HCT116 (cell line): ENCODE measurements around the gene MYH1. TPM values are rescaled to one million over a fixed set of nuclear protein-coding genes. Genes with fewer than 3 reads are reported as not detected.

Source experiments
- ATAC-seq: fragments of 200-7000 bp; cut with Tn5 transposase; 2 replicates; pipeline ENCODE4 v1.9.1; 2020; ENCODE audit warnings: mild to moderate bottlenecking, moderate library complexity
- BruUV-seq: library from RNA; stranded (reverse); fragments of 400-500 nt; replicated peaks from 2 replicates; lab custom pipeline; 2021; lab: Mats Ljungman, UMichigan
- CTCF ChIA-PET: fragments of 300-600 bp; sonication (Branson Sonifier 250); formaldehyde crosslinking; loops from one replicate; lab custom pipeline; 2021; ENCODE audit warnings: antibody characterized with exemption; lab: Charles Lee
- POLR2A ChIA-PET: fragments of 300-600, 350-600 bp; sonication (Branson Sonifier 250); formaldehyde crosslinking; loops from one replicate; lab custom pipeline; 2021; ENCODE audit warnings: antibody characterized with exemption; lab: Charles Lee
- RAD21 ChIA-PET, 2 experiments: fragments of 300-600 bp; sonication (Branson Sonifier 250); formaldehyde crosslinking; loops; one replicate each; lab custom pipeline; 2023; ENCODE audit warnings: low total read pairs in 2 of 2; ENCODE audit not compliant: uncharacterized antibody in 2 of 2, unreplicated experiment in 2 of 2, low non-redundant PET in 1 of 2; lab: Charles Lee
- DNase-seq: peaks from one replicate; pipeline ENCODE4 v3.0.0-alpha.2; 2010; ENCODE audit warnings: low read depth, low spot score
- H2AFZ ChIP-seq: fragments of 200-600 bp; shearing (Covaris generic), sonication (generic); 2 replicates; pipeline ENCODE4 v1.6.1; 2017; ENCODE audit warnings: low read depth, mixed run types, mixed read lengths, antibody characterized with exemption, low read length; ENCODE audit not compliant: poor library complexity, severe bottlenecking
- H3K27ac ChIP-seq: 2 replicates; pipeline ENCODE4 v1.5.1; 2012; ENCODE audit warnings: low read depth, low read length
- H3K27me3 ChIP-seq: fragments of 200-600 bp; sonication (generic); 2 replicates; pipeline ENCODE4 v1.6.1; 2016; ENCODE audit warnings: mixed run types, low read length, mixed read lengths; ENCODE audit not compliant: insufficient read depth
- H3K36me3 ChIP-seq, 2 experiments: fragments of 200-500 bp in 1 of 2; fragments of 200-600 bp in 1 of 2; sonication (Bioruptor generic) in 1 of 2; sonication (generic) in 1 of 2; 2 replicates each; pipeline versions ENCODE4 v1.5.1 to v1.6.1; 2014 to 2016; ENCODE audit warnings: low read length in 2 of 2, inconsistent platforms in 1 of 2, mixed read lengths in 1 of 2, mixed run types in 1 of 2; ENCODE audit not compliant: insufficient read depth in 2 of 2, control insufficient read depth in 1 of 2
- H3K4me1 ChIP-seq, 2 experiments: fragments of 200-600 bp in 1 of 2; sonication (generic) in 1 of 2; 2 replicates each; pipeline versions ENCODE4 v1.5.1 to v1.6.1; 2012 to 2017; ENCODE audit warnings: low read length in 2 of 2, inconsistent platforms in 1 of 2, mild to moderate bottlenecking in 1 of 2, mixed read lengths in 1 of 2, mixed run types in 1 of 2, moderate library complexity in 1 of 2; ENCODE audit not compliant: insufficient read depth in 2 of 2, control insufficient read depth in 1 of 2
- H3K4me2 ChIP-seq: fragments of 200-600 bp; sonication (generic); 2 replicates; pipeline ENCODE4 v1.6.1; 2017; ENCODE audit warnings: mixed run types, low read length, mixed read lengths
- H3K4me3 ChIP-seq, 2 experiments: fragments of 200-600 bp in 1 of 2; sonication (generic) in 1 of 2; replicated peaks in 1 of 2; 2 replicates each; pipeline ENCODE4 v1.5.1; 2011 to 2016; ENCODE audit warnings: low read length in 2 of 2, control low read depth in 1 of 2, low read depth in 1 of 2, mild to moderate bottlenecking in 1 of 2, mixed read lengths in 1 of 2, mixed run types in 1 of 2
- H3K79me2 ChIP-seq: fragments of 200-600 bp; sonication (generic); 2 replicates; pipeline ENCODE4 v1.6.1; 2017; ENCODE audit warnings: mild to moderate bottlenecking, mixed run types, low read length, moderate library complexity, mixed read lengths; ENCODE audit not compliant: insufficient read depth
- H3K9ac ChIP-seq: fragments of 200-600 bp; sonication (generic); 2 replicates; pipeline ENCODE4 v1.6.1; 2016; ENCODE audit warnings: low read length, mixed read lengths
- H3K9me2 ChIP-seq: fragments of 200-600 bp; sonication (generic), shearing (Covaris generic); 2 replicates; pipeline ENCODE4 v1.6.1; 2017; ENCODE audit warnings: mixed run types, mild to moderate bottlenecking, moderate library complexity; ENCODE audit not compliant: insufficient read depth
- H3K9me3 ChIP-seq, 2 experiments: fragments of 200-500 bp in 1 of 2; fragments of 200-600 bp in 1 of 2; sonication (Bioruptor generic) in 1 of 2; sonication (generic) in 1 of 2; 2 replicates each; pipeline ENCODE4 v1.6.1; 2014 to 2017; ENCODE audit warnings: low read length in 2 of 2, mixed read lengths in 2 of 2, inconsistent platforms in 1 of 2, low read depth in 1 of 2, mild to moderate bottlenecking in 1 of 2, mixed run types in 1 of 2, moderate library complexity in 1 of 2; ENCODE audit not compliant: control insufficient read depth in 1 of 2, insufficient read depth in 1 of 2
- H4K20me1 ChIP-seq: fragments of 200-600 bp; sonication (generic), shearing (Covaris generic); 2 replicates; pipeline ENCODE4 v1.6.1; 2017; ENCODE audit warnings: mixed run types, mild to moderate bottlenecking, moderate library complexity; ENCODE audit not compliant: insufficient read depth
- ATF3 ChIP-seq: IDR thresholded peaks from 2 replicates; pipeline ENCODE4 v1.6.1; 2012
- CEBPB ChIP-seq: IDR thresholded peaks from 2 replicates; pipeline ENCODE4 v1.6.1; 2012; ENCODE audit warnings: low read depth
- CTCF ChIP-seq, 3 experiments: fragments of 200-600 bp in 1 of 3; sonication (generic) in 1 of 3; IDR thresholded peaks in 2 of 3; conservative IDR thresholded peaks in 1 of 3; 2 replicates each; pipeline ENCODE4 v1.5.1; 2012 to 2017; ENCODE audit warnings: low read depth in 2 of 3, low read length in 2 of 3, antibody characterized with exemption in 1 of 3, borderline replicate concordance in 1 of 3, control low read depth in 1 of 3, mild to moderate bottlenecking in 1 of 3, mixed read lengths in 1 of 3, mixed run types in 1 of 3, moderate library complexity in 1 of 3; ENCODE audit not compliant: insufficient read depth in 1 of 3
- ELF1 ChIP-seq: IDR thresholded peaks from 2 replicates; pipeline ENCODE4 v1.6.1; 2012; ENCODE audit warnings: low read depth, borderline replicate concordance
- FOSL1 ChIP-seq: IDR thresholded peaks from 2 replicates; pipeline ENCODE4 v1.6.1; 2012; ENCODE audit warnings: low read depth
- JUND ChIP-seq: IDR thresholded peaks from 2 replicates; pipeline ENCODE4 v1.6.1; 2012
- POLR2A ChIP-seq: IDR thresholded peaks from 2 replicates; pipeline ENCODE4 v1.7.0; 2011; ENCODE audit warnings: borderline replicate concordance; ENCODE audit not compliant: insufficient read depth, insufficient read length; ENCODE audit errors: extremely low read depth
- RAD21 ChIP-seq: IDR thresholded peaks from 2 replicates; pipeline ENCODE4 v1.6.1; 2012; ENCODE audit warnings: low read depth, mild to moderate bottlenecking
- REST ChIP-seq: IDR thresholded peaks from 2 replicates; pipeline ENCODE4 v1.6.1; 2012; ENCODE audit warnings: low read depth
- SIN3A ChIP-seq: IDR thresholded peaks from 2 replicates; pipeline ENCODE4 v1.6.1; 2012; ENCODE audit warnings: low read depth
- SP1 ChIP-seq: IDR thresholded peaks from 2 replicates; pipeline ENCODE4 v1.6.1; 2012; ENCODE audit warnings: low read depth
- SRF ChIP-seq: IDR thresholded peaks from 2 replicates; pipeline ENCODE4 v1.6.1; 2012; ENCODE audit warnings: low read depth
- TCF7L2 ChIP-seq: IDR thresholded peaks from 2 replicates; pipeline ENCODE4 v1.7.0; 2011; ENCODE audit warnings: borderline replicate concordance, inconsistent platforms; ENCODE audit not compliant: insufficient read depth, insufficient read length; ENCODE audit errors: extremely low read depth
- YY1 ChIP-seq: IDR thresholded peaks from 2 replicates; pipeline ENCODE4 v1.6.1; 2011; ENCODE audit warnings: low read length, low read depth, moderate library complexity, mild to moderate bottlenecking; ENCODE audit not compliant: insufficient replicate concordance; ENCODE audit errors: extremely low read depth
- ZFX ChIP-seq: fragments of 450-650 bp; IDR thresholded peaks from 2 replicates; pipeline ENCODE4 v1.6.1; 2017
- ZNF274 ChIP-seq: fragments of 200-500 bp; sonication (Bioruptor generic); IDR thresholded peaks from 2 replicates; pipeline ENCODE4 v1.6.1; 2014; ENCODE audit warnings: mild to moderate bottlenecking, low read depth, low read length, inconsistent platforms
- intact Hi-C: fragments of 100-400 bp; cut with micrococcal nuclease; formaldehyde crosslinking; loops from 2 replicates; pipeline ENCODE4 v1.10.0; 2022
- total RNA-seq: library from RNA; stranded (reverse); gene quantifications from one replicate; pipeline ENCODE4 v1.2.1, GENCODE V29; 2021; ENCODE audit not compliant: unreplicated experiment

Gene MYH1
- total RNA-seq, 1 experiment from 2014 or later: not detected

- TF ChIP-seq ZFX: no peak
- TF ChIP-seq ZNF274: no peak
- TF ChIP-seq SRF: no peak
- TF ChIP-seq ATF3: no peak
- no peak for TF ChIP-seq SIN3A
- TF ChIP-seq CTCF (IDR thresholded peaks at IDR 0.05 in 2 of 3, conservative IDR thresholded peaks at IDR 0.05 in 1 of 3; ENCODE audit: borderline replicate concordance in 1 of 3, insufficient read depth in 1 of 3, low read depth in 2 of 3, low read length in 2 of 3): no peak
- TF ChIP-seq YY1: no peak
- no peak for TF ChIP-seq ELF1
- TF ChIP-seq TCF7L2: no peak
- TF ChIP-seq FOSL1: no peak
- no peak for TF ChIP-seq RAD21
- no peak for TF ChIP-seq POLR2A
- TF ChIP-seq SP1: no peak
- TF ChIP-seq JUND: no peak
- TF ChIP-seq REST: no peak
- TF ChIP-seq CEBPB: no peak
- H3K4me3 ChIP-seq: no peak overlapping the region
- H4K20me1 ChIP-seq: no peaks in the 10 kb centered on the region
- BruUV-seq: no TSS peak
- H3K27me3 ChIP-seq: peaks cover 13% of the 10 kb centered on the region; the same call in 1 of the 2 replicates
- H2AFZ ChIP-seq: no peak overlapping the region
- H3K9me2 ChIP-seq: no peaks in the 10 kb centered on the region
- CTCF ChIA-PET: no interaction called here
- DNase-seq: no peak
- RAD21 ChIA-PET: no interaction called here
- no peaks in the 10 kb centered on the region for H3K36me3 ChIP-seq
- no peak for ATAC-seq
- H3K4me2 ChIP-seq: no peak overlapping the region
- no peak overlapping the region for H3K9ac ChIP-seq
- H3K79me2 ChIP-seq: no peaks in the 10 kb centered on the region
- H3K4me1 ChIP-seq: no peaks in the 10 kb centered on the region
- intact Hi-C loops: no loop called here
- H3K9me3 ChIP-seq: no peaks in the 10 kb centered on the region
- POLR2A ChIA-PET: no interaction called here
- no peak overlapping the region for H3K27ac ChIP-seq
Measured at GRCh38 chr17:10556301-10557005, 38.1 kb upstream of the MYH1 start.
